Neural cell (in vitro differentiated cells): Measurements from ENCODE around the gene ADARB2. TPM values are rescaled to one million over a fixed set of nuclear protein-coding genes. Genes with fewer than 3 reads are reported as not detected.

Experiments
- H2AFZ ChIP-seq: fragments of 200-600, 300-800 bp; sonication (generic), shearing (Covaris generic); 2 replicates; pipeline ENCODE4 v1.6.0; 2014; ENCODE audit warnings: low read depth, mild to moderate bottlenecking, antibody characterized with exemption, low read length, moderate library complexity
- H3F3A ChIP-seq: fragments of 200-600 bp; shearing (Covaris generic); 2 replicates; pipeline ENCODE4 v1.6.1; 2016; ENCODE audit warnings: mild to moderate bottlenecking, moderate library complexity, mixed read lengths, antibody characterized with exemption, low read length; ENCODE audit not compliant: insufficient read depth, poor library complexity, severe bottlenecking
- H3K27ac ChIP-seq: fragments of 200-600, 300-800 bp; sonication (generic), shearing (Covaris generic); 2 replicates; pipeline ENCODE4 v1.5.1; 2014; ENCODE audit warnings: mild to moderate bottlenecking, low read length, moderate library complexity
- H3K27me3 ChIP-seq: fragments of 300-800, 200-600 bp; sonication (generic), shearing (Covaris generic); 2 replicates; pipeline ENCODE4 v1.6.0; 2014; ENCODE audit warnings: mild to moderate bottlenecking, low read depth, low read length, moderate library complexity; ENCODE audit not compliant: insufficient read depth
- H3K36me3 ChIP-seq: fragments of 300-800, 200-600 bp; sonication (generic), shearing (Covaris generic); 2 replicates; pipeline ENCODE4 v1.5.1; 2014; ENCODE audit warnings: mild to moderate bottlenecking, antibody characterized with exemption, low read length, moderate library complexity; ENCODE audit not compliant: insufficient read depth
- H3K4me2 ChIP-seq: fragments of 300-800, 200-600 bp; sonication (generic), shearing (Covaris generic); 2 replicates; pipeline ENCODE4 v1.6.0; 2014; ENCODE audit warnings: mild to moderate bottlenecking, low read length
- H3K4me3 ChIP-seq: fragments of 300-800, 200-600 bp; sonication (generic), shearing (Covaris generic); 2 replicates; pipeline ENCODE4 v1.5.1; 2014; ENCODE audit warnings: mild to moderate bottlenecking, low read length, moderate library complexity
- H3K79me2 ChIP-seq: fragments of 200-600 bp; shearing (Covaris generic); replicated peaks from 2 replicates; pipeline ENCODE4 v1.6.0; 2014; ENCODE audit warnings: mild to moderate bottlenecking, low read length, moderate library complexity; ENCODE audit not compliant: insufficient read depth
- H3K9ac ChIP-seq: fragments of 300-800, 200-600 bp; sonication (generic), shearing (Covaris generic); 2 replicates; pipeline ENCODE4 v1.6.1; 2016; ENCODE audit warnings: mild to moderate bottlenecking, low read length, mixed read lengths
- H3K9me2 ChIP-seq: fragments of 200-600 bp; shearing (Covaris generic); 2 replicates; pipeline ENCODE4 v1.6.1; 2016; ENCODE audit warnings: mild to moderate bottlenecking, low read length, mixed read lengths; ENCODE audit not compliant: insufficient read depth
- H3K9me3 ChIP-seq: fragments of 200-600, 300-800 bp; sonication (generic), shearing (Covaris generic); 2 replicates; pipeline ENCODE4 v1.6.1; 2016; ENCODE audit warnings: mild to moderate bottlenecking, mixed run types, low read length, moderate library complexity, mixed read lengths
- H4K20me1 ChIP-seq: fragments of 200-600 bp; shearing (Covaris generic); 2 replicates; pipeline ENCODE4 v1.6.1; 2016; ENCODE audit warnings: mild to moderate bottlenecking, mixed run types; ENCODE audit not compliant: insufficient read depth
- EP300 ChIP-seq: fragments of 450-650 bp; conservative IDR thresholded peaks from 2 replicates; pipeline ENCODE4 v1.6.1; 2014; ENCODE audit warnings: antibody characterized with exemption, mild to moderate bottlenecking, moderate library complexity; ENCODE audit not compliant: poor library complexity, severe bottlenecking
- EZH2 ChIP-seq: fragments of 200-600, 300-800 bp; shearing (Covaris generic), sonication (generic); IDR thresholded peaks from 2 replicates; pipeline ENCODE4 v1.6.1; 2014; ENCODE audit warnings: antibody characterized with exemption, low read length, borderline replicate concordance, mild to moderate bottlenecking; ENCODE audit not compliant: insufficient read depth, poor library complexity, severe bottlenecking
- MXI1 ChIP-seq: fragments of 450-650 bp; conservative IDR thresholded peaks from 2 replicates; pipeline ENCODE4 v1.6.1; 2014; ENCODE audit warnings: antibody characterized with exemption, mild to moderate bottlenecking; ENCODE audit not compliant: poor library complexity, severe bottlenecking
- POLR2AphosphoS5 ChIP-seq: IDR thresholded peaks from 2 replicates; pipeline ENCODE4 v1.6.1; 2012
- RAD21 ChIP-seq: fragments of 450-650 bp; conservative IDR thresholded peaks from 2 replicates; pipeline ENCODE4 v1.6.1; 2014; ENCODE audit warnings: antibody characterized with exemption, mild to moderate bottlenecking, moderate library complexity
- SMC3 ChIP-seq: fragments of 450-650 bp; conservative IDR thresholded peaks from 2 replicates; pipeline ENCODE4 v1.6.1; 2014; ENCODE audit warnings: antibody characterized with exemption, mild to moderate bottlenecking, moderate library complexity; ENCODE audit not compliant: poor library complexity
- TAF1 ChIP-seq: IDR thresholded peaks from 2 replicates; pipeline ENCODE4 v1.6.1; 2012; ENCODE audit warnings: low read depth
- polyA plus RNA-seq: library from polyadenylated mRNA; depleted of rRNA; stranded (reverse); fragments of >200 nt; gene quantifications from 2 replicates; pipeline ENCODE4 v1.2.3, GENCODE V29; 2014
- TF ChIP-seq, protein P1 (sequence below): IDR thresholded peaks from 2 replicates; pipeline ENCODE4 v1.6.1; 2012; ENCODE audit warnings: borderline replicate concordance
- TF ChIP-seq, protein P2 (sequence below): fragments of 450-650 bp; IDR thresholded peaks from 2 replicates; pipeline ENCODE4 v1.5.1; 2014; ENCODE audit warnings: antibody characterized with exemption, mild to moderate bottlenecking, moderate library complexity; ENCODE audit not compliant: poor library complexity, severe bottlenecking

The ADARB2 gene
- polyA plus RNA-seq, 1 donor from 2014 or later: 3.6 TPM

DNA sequence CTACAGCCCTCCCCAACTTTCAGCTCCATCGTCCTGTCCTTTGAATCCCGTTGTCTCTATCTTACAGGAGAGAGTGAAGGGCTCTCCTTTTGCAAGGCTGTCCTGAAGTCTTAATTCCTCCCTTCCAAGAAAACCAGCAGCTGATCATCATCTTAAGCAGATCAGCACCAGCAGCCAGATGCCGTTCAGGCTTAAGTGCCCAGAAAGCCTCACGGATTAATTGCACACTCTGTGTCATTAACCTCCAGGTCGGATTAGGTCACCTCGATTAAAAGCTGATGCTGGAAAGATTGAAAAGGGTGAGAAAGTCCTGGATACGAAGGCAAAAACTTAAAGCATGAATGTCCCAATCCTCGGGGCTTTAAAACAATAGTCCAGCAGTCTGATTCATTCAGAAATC lies 24.8 kb upstream of the ADARB2 start:
- Histone ChIP-seq H4K20me1 (no peaks in the 10 kb centered on the region), H3K79me2 (no peaks in the 10 kb centered on the region), H3F3A (no peaks in the 10 kb centered on the region), H3K9me2 (no peaks in the 10 kb centered on the region), H3K27ac (no peak overlapping the region), H3K9me3 (peaks cover 11% of the 10 kb centered on the region), H3K4me3 (no peak overlapping the region), H3K36me3 (no peaks in the 10 kb centered on the region), H3K27me3 (no peaks in the 10 kb centered on the region), H3K4me2 (no peak overlapping the region), H3K9ac (no peak overlapping the region), H2AFZ (no peak overlapping the region)
- TF ChIP-seq RAD21 (no peak), EZH2 (no peak), TAF1 (no peak), SMC3 (no peak), POLR2AphosphoS5 (no peak), EP300 (no peak), MXI1 (no peak)
- TF ChIP-seq, protein P1, sequence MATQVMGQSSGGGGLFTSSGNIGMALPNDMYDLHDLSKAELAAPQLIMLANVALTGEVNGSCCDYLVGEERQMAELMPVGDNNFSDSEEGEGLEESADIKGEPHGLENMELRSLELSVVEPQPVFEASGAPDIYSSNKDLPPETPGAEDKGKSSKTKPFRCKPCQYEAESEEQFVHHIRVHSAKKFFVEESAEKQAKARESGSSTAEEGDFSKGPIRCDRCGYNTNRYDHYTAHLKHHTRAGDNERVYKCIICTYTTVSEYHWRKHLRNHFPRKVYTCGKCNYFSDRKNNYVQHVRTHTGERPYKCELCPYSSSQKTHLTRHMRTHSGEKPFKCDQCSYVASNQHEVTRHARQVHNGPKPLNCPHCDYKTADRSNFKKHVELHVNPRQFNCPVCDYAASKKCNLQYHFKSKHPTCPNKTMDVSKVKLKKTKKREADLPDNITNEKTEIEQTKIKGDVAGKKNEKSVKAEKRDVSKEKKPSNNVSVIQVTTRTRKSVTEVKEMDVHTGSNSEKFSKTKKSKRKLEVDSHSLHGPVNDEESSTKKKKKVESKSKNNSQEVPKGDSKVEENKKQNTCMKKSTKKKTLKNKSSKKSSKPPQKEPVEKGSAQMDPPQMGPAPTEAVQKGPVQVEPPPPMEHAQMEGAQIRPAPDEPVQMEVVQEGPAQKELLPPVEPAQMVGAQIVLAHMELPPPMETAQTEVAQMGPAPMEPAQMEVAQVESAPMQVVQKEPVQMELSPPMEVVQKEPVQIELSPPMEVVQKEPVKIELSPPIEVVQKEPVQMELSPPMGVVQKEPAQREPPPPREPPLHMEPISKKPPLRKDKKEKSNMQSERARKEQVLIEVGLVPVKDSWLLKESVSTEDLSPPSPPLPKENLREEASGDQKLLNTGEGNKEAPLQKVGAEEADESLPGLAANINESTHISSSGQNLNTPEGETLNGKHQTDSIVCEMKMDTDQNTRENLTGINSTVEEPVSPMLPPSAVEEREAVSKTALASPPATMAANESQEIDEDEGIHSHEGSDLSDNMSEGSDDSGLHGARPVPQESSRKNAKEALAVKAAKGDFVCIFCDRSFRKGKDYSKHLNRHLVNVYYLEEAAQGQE: no peak
- TF ChIP-seq, protein P2, sequence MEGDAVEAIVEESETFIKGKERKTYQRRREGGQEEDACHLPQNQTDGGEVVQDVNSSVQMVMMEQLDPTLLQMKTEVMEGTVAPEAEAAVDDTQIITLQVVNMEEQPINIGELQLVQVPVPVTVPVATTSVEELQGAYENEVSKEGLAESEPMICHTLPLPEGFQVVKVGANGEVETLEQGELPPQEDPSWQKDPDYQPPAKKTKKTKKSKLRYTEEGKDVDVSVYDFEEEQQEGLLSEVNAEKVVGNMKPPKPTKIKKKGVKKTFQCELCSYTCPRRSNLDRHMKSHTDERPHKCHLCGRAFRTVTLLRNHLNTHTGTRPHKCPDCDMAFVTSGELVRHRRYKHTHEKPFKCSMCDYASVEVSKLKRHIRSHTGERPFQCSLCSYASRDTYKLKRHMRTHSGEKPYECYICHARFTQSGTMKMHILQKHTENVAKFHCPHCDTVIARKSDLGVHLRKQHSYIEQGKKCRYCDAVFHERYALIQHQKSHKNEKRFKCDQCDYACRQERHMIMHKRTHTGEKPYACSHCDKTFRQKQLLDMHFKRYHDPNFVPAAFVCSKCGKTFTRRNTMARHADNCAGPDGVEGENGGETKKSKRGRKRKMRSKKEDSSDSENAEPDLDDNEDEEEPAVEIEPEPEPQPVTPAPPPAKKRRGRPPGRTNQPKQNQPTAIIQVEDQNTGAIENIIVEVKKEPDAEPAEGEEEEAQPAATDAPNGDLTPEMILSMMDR: no peak

DNA sequence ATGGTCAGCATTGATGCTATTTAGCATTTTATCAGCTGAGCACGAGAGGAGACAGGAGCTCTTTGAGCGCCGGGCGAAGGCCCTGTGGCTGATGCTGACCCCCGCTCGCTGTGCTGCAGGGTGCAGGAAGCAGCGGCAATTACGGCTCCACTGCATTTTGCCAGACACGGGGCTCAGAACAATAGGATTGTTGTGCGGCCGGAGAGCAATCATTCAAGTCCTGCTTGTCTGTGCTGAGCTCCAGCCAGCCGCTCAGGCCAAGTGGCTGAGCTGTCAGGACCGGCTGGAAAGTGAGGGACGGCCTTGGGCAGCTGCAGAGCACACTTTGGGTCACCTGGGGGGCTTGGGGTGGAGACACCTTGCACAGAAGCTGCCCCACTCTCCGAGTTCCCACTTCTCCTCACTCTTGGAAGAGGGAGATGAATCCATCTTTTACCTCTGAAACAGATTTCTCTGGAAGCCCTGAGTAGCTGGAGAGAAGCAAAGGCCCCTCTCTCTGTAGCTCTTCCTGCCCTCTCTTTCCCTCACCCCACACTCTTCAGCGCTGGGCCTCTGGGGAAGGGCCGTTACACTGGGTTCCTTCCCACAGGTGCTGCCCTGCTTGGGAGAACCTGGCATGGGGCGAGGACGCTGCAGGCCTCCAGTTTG lies 17.3 kb upstream of the ADARB2 start:
- peaks cover 11% of the 10 kb centered on the region for H3K9me3 ChIP-seq
- TF ChIP-seq, protein P1: no peak
- TF ChIP-seq EZH2 (no peak), SMC3 (no peak), POLR2AphosphoS5 (no peak), EP300 (no peak), RAD21 (no peak), MXI1 (no peak), TAF1 (no peak)
- TF ChIP-seq, protein P2: no peak
- no peak overlapping the region for H3K4me2 ChIP-seq
- H3K9me2 ChIP-seq: no peaks in the 10 kb centered on the region
- no peak overlapping the region for H2AFZ ChIP-seq
- no peaks in the 10 kb centered on the region for H3K79me2 ChIP-seq
- no peaks in the 10 kb centered on the region for H3K27me3 ChIP-seq
- H3F3A ChIP-seq: no peaks in the 10 kb centered on the region
- H3K36me3 ChIP-seq: no peaks in the 10 kb centered on the region
- H3K4me3 ChIP-seq: no peak overlapping the region
- H3K9ac ChIP-seq: no peak overlapping the region
- H3K27ac ChIP-seq: no peak overlapping the region
- no peaks in the 10 kb centered on the region for H4K20me1 ChIP-seq
